GM18870 (cell line): ENCODE results near the gene ZNF208.
"Not testable (repeated sequence)": the region's sequence is repeated elsewhere in the genome, so short reads cannot be mapped to it uniquely, and the experiment has no call there.

Source experiments
- ATAC-seq: cut with Tn5 transposase; IDR thresholded peaks from one replicate; pipeline ENCODE4 v1.9.1; 2021; ENCODE audit warnings: moderate library complexity; ENCODE audit not compliant: unreplicated experiment

The ZNF208 gene

DNA sequence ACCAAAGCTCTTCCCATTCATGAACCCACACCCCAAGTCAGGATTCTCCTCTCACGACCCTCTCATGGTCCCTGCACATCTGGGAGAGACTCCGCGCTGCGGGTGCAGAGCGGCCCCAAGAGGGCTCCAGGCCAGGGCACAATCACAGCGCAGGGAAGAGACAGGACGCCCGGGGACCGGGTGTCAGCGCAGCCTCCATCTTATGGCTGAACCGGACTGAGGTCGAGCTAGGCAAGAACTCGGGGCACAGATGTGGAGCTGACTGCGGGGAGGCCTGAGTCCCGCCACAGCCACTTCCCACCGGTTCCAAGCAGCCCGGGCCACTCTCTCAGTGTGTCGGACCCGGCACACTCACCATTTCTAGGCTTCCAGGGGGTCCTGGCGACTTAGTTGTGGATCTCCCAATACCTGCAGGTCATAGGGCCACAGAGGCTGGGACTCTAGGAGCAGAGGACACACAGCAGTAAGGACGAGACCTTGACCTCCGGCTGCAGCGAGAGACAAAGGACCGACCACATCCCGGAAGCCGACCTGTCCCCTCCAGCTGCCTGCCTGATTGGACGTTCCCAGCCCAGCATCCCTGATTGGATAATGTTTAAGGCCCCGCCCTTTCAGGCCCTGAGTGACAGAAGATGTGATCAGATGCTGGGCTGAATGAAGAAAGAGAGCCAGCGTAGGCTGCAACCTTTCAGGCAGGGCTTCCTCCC is at the start of gene ZNF208:
Gene ZNF208, minus strand, starts transcription at position 507 of the 707 bp plus-strand sequence. Its CDS starts 149 bp downstream, at position 358.
- ATAC-seq = not testable (repeated sequence)

DNA sequence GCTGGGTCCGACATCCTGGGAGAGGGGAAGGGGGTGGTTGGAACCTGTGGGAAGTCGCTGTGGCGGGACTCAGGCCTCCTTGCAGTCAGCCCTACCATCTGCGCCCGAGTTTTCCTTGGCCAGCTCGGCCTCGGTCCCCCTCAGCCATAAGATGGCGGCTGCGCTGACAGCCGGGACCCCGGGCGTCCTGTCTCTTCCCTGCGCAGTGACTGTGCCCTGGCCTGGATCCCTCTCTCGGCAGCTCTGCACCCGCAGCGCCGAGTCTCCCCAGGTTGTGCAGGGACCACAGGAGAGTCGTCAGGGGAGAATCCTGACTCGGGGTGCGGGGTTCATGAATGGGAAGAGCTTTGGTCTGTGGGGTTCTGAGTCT is 41.9 kb upstream of the ZNF208 start:
- ATAC-seq = no peak

DNA sequence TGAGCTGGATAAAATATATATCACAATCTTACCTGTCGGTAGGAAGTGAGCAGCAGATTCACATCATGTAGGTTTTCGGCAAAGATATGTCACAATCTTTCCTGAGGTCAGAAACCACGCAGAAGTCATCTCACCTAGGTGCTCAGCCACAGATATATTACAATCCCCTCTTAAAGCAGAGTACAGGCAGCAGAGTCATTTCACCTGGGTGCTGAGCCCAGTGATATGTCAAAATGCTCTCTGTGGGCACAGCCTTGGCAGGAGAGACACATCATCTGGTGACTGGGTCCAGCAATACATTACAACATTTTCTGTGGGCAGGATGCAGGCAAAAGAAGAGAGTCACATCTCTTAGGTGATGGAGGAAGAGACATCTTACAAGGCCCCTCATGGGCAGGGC is 30.4 kb upstream of the ZNF208 start:
- not testable (repeated sequence) for ATAC-seq

DNA sequence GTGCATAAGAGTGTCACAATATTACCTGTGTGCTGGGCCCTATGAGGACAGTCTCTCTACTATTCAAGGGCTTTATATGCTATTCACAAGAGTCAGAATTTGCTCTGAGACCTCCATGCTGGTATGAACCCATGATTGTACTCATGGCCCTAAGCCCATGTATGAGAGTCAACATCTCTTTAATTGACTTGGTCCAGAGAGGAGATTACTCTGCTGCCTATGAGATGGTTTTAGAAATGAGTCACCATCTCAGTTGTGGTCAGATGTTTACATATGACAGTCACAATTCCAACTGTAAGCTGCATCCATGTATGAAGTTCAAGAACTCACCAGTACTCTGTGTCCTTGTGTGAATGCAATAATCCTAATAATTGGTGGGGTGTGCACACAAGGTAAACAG is 19.9 kb upstream of the ZNF208 start:
- ATAC-seq = no peak

DNA sequence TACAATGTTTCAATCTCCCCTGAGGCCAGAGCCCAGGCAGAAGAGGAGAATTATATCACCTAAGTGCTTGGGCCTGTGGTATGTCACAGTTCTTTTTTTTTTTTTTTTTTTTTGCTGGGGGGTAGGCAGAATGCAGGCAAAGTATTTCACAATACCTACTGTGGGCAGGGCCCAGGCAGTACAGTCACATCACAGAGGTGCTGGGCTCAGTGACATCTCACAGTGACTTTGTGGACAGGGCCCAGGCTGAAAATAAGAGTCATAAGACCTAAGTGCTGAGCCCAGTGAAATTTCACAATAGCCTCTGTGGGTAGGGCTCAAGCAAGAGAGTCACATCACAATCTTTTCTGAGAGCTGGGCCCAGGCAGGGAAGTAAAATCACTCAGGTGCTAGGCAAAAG is 15.9 kb upstream of the ZNF208 start:
- no peak for ATAC-seq

DNA sequence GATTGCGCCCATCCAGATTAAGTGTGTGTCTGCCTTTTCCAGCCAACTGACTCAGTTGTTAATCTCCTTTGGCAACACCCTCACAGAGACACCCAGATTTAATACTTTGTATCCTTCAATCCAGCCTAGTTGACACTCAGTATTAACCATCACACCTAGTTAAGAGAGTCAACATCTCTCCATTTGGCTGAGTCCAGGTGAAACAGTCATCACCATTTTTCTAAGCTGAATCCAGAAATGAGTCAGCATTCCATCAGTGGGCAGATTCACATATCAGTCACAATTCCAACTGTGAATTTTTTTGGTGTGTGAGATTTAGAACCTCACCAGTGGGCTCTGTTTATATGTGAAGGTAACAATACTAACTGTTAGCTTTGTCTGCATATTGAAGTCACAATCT is 14.8 kb upstream of the ZNF208 start:
- not testable (repeated sequence) for ATAC-seq

DNA sequence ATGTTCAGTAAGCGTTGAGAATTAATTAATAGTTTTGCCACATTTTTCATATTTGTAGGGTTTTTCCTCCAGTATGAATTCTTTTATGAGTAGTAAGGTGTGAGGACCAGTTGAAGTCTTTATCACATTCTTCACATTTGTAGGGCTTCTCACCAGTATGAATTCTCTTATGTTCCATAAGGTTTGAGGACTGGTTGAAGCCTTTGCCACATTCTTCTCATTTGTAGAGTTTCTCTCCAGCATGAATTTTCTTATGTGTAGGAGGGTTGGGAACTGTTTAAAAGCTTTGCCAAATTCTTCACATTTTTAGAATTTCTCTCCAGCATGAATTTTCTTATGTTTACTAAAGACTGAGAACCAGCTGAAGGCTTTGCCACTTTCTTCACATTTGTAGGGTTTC is 40.3 kb downstream of the ZNF208 start:
- no peak for ATAC-seq

DNA sequence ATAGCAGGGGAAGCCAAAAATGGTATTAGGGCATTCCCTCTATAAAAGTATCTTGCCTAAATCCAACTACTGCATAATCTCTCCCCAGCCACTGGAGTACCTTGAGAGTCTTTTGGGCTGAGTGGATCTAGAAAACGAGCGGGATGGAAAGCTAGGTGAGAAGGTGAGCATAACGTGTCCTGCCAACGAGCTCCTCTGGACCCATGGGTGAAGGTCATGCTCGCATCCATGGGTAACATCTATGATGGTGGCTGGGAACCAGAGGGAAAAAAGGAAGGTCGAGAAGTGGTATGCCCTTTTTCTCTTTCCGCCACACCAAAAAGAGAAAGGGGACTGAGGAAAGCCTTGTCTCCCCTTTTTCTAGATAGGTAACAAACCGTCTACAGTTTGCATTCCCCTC is 63.0 kb downstream of the ZNF208 start:
- ATAC-seq = no peak

DNA sequence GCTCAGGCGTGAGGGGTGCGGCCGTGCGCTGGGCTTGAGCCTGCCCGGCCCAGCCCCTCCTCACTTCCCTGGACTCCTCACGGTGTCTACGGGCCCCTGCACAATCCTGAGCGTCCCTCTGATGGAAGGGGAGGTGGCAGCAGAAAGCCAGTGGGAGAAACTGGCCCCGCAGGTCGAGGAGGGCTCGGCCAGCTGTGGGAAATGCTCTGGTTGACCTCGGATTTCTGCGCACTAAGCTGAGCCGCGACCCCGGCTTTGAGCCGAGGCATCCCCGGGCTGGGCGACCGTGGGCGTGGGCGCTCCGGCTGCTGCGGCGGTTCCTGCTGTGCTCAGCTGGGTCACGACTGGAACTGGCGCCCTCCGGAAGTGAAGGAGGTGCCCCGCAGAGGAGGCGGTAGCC is 70.1 kb downstream of the ZNF208 start:
- no peak for ATAC-seq

DNA sequence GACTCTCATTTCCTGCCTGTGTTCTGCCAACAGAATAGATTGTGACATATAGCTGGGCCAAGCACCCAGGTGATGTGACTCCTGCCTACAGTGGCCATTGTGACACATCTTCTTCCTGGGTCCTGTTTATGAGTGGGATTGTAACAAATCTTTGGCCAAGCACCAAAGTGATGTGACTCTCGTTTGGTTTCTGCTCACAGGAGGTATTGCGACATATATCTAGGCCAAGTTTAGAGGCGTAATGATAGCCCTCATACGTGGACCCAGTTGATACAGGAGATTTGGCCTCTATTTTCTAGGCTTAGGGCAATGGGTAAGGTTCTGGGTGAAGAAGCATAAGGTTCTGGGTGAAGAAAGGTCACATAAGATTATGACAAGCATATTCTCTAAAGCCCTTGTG is 76.2 kb downstream of the ZNF208 start:
- ATAC-seq = no peak

DNA sequence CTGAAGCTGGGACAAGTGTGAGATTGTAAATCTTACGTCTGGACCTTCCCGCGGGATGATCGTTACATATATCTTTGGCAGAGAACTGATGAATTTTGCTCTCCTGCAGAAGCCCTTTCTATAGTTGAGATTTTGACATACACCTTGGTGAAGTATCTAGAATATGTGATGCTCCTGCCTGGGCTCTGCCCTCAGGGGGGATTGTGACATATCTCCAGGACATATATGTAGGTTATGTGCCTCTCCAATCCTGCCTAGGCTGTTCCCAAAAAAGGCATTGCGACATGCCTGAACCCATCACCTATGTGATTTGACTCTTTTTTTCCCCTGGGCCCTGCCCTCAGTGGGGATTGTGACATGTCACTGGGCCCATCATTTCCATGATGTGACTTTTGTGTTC is 76.6 kb downstream of the ZNF208 start:
- no peak for ATAC-seq

DNA sequence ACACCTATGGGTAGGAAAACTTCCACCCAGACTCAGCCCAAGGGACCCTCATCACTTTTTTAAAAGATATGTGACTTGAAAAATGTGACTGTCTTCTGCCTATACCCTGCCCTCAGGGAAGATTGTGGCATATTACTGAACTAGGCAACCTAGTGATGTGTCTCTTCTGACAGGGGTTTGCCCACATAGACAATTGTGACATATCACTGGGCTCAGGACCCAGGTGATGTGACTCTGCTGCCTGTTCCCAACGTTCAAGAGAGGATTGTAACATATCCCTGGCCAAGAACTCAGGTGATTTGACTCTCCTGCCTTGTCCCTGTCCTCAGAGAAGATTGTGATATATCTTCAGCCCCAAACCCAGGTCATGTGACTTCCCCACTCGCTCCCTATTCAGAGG is 88.5 kb downstream of the ZNF208 start:
- ATAC-seq = no peak

DNA sequence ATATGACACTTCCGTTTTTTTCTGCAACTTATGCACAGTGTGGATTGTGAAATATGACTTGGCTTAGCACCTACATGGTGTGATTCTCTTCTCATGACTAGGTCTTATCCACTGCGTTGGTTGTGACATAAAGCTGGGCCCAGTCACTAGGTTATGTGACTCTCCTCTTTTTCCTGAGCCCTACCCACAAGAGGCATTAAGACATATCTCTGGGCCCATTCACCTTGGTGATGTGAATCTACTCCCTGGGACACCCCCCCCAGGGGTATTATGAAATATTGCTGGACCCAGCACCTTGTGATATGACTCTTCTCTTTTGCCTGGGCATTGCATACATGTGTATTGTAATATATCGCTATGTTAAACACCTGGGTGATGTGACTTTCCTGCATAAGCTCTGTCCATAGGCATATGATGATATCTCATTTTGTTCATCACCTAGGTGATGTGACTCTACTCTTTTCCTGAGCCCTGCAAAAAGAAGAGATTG is 89.0 kb downstream of the ZNF208 start:
- no peak for ATAC-seq

DNA sequence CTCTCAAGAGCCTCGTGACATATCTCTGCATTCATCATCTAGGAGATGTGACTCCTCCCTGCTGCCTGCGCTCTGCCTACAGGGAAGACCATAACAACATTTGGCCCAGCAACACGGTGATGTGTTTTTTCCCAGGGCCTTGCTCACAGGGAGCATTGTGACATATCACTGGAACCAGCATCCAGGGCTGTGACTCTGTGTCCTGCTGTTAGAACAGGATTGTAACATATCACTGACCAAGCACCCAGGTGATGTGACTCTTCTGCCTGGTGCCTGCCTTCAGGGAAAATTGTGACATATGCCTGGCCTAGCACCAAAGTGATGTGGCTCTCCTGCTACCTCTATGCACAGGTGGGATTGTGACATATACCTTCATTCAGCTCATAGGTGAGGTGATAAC is 95.3 kb downstream of the ZNF208 start:
- ATAC-seq = no peak

DNA sequence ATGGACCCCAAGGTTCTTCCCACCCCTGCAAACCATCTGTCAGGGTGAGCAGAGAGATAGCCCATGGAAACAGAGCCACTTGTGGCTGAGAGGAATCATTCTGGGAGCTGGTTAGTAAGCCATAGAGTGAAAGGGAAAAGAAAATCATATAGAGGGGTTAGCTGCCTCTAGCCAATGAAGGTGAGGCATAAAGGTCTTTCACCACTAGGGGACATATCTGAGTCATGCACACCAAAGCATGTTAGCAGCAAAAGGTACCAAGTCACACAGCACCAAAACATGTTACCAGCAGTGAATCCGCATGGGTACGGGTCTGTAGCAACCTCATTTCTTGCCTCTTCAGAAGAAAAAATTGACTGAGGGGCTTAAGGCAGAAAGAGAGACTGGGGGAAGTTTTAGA is 98.1 kb downstream of the ZNF208 start:
- ATAC-seq = no peak

DNA sequence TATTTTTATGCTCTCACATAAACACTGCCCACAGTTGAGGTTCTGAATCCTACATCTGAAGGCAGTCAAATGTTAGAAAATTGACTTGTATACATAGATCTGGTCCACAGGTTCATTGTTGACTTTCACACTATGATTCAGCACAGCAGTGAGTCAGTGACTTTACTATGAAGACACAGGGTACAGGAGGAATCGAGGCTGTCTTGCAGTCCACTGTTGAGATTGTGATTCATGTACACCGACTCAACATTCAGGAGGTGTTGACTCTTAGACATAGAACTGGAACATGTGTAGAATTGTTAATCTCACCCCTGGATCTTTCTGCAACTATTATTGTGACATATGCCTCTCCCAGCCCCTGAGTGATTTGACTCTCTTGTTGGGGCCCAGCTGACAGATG is 100.4 kb downstream of the ZNF208 start:
- no peak for ATAC-seq

DNA sequence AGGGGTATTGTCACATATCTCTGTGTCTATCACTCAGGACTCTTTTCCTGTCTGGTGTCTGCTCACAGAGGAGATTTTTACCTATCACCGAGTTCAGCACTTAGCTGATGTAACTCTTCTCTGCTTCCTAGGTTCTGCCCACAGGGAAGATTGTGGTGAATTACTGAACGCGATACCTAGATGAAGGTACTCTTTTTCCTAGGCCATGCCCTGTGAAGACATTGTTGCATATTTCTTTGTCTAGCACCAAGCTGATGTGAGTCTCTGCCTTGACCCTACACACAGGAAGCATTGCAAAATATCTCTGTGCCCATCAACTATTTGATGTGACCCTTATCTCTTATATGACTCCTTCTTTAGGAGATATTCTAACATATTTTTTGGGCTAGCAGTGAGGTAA is 102.7 kb downstream of the ZNF208 start:
- ATAC-seq = no peak

DNA sequence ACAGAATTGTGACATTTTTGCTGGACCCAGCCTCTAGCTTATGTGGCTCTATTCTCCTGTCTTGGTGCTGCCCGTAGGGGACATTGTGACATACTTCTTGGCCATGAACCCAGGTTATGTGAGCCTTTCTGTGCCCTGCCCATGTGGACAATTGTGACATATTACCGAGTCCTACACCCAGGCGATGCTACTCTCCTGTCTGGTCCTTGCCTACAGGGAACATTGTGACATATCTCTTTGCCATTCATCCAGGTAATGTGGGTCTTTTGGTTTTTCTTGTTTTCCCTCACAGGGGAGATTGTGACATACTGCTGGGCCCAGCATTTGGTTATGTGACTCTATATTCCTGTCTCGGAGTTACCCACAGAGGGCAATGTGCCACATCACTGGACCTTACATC is 103.2 kb downstream of the ZNF208 start:
- ATAC-seq = no peak

DNA sequence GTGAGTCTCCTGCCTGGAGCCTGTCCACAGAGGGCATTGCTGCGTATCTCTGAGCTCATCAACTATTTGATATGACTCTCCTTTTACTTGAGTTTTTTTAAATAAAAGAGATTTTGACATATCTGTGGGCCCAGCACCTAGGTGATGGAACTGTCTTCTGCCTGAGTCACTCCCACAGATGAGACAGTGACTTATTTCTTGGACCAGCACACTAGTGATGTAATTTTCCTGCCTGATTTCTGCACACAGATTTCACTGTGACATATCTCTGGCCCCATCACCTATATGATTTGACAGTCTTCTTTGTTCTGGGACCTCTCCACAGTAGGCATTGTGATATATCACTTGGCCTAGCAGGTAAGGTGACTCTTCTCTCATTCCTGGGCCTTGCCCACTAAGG is 108.2 kb downstream of the ZNF208 start:
- no peak for ATAC-seq

DNA sequence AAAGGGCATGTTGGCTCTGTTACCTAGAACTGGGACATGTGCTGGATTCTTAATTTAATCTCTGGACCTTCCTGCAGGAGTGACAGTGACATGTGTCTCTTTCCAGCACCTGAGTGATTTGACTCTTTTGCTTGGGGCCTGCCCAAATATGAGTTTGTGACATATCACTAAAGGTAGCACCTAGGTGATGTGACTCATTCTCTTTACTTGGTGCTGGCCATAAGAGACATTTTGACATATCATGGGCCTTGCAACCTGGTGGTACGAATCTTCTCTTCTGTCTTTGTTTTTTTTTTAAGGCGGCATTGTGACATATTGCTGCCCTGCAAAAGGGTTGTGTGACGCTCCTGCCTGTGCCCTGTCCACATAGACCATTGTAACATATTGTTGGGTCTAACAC is 108.9 kb downstream of the ZNF208 start:
- ATAC-seq = no peak

DNA sequence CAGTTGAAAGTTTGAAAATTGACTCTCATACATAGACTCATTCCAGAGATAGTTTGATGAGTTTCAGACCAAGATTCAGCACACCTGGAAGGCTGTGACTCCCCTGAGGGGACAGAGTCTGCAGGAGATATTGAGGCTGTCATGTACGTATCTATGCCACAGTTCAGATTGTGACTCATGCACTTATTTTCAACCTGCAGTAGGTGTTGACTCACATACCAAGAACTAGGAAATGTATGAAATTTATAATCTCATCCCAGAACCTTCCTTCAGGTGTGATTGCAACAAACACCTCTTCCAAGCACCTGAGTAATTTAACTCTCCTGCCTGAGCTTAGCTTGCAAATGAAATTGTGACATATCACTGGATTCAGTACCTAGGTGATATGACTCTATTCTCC is 110.3 kb downstream of the ZNF208 start:
- no peak for ATAC-seq

DNA sequence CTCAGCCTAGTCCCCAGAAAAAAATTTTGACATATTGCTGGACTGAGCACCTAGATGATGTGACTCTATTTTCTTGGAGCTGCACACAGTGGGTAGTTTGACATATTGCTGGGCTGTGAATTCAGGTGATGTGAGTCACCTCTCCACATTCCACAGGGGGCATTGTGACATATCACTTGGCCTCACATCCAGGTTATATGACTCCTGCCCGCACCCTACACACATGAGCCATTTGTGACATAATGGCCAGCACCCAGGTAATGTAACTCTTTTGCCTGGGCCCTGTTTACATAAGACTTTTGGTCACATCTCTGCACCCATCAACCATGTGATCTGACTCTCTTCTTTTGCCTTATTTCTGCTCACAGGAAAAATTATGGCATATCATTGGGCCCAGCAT is 119.7 kb downstream of the ZNF208 start:
- ATAC-seq = no peak

DNA sequence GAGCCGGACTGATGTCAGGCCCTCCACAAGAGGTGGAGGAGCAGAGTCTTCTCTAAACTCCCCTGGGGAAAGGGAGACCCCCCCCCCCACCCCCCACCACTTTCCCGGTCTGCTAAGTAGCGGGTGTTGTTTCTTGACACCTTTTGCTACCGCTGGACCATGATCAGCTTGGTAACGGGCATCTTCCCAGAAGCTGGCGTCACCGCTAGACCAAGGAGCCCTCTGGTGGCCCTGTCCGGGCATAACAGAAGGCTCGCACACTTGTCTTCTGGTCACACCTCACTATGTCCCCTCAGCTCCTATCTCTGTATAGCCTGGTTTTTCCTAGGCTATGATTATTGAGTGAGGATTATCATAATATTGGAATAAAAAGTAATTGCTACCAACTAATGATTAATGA is 120.7 kb downstream of the ZNF208 start:
- not testable (repeated sequence) for ATAC-seq
